ENCODE measurements around the gene NAE1.
"Not testable (repeated sequence)": the region's sequence is repeated elsewhere in the genome, so short reads cannot be mapped to it uniquely, and the experiment has no call there.

Gene NAE1

DNA sequence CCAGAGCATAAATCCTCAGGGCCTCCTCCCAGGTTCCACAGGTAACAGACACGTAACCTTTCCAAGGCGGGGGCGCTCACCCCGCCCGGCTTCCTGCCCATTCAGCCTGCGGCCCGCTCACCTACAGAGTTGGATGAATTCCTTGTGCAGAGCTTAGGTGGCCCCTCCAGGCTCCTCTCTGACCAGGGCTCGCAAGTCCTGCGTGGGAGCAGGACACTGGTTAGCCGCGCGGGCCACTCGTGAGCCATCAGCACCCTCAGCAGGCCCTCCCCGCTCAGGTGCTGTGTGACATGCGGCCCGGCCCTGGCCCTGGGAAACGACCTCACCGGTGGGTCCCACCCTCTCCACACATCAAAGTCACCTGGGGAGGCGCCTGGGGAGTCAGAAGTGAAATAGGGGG, 29.9 kb downstream of the NAE1 start:
- DNase-seq: no peak

DNA sequence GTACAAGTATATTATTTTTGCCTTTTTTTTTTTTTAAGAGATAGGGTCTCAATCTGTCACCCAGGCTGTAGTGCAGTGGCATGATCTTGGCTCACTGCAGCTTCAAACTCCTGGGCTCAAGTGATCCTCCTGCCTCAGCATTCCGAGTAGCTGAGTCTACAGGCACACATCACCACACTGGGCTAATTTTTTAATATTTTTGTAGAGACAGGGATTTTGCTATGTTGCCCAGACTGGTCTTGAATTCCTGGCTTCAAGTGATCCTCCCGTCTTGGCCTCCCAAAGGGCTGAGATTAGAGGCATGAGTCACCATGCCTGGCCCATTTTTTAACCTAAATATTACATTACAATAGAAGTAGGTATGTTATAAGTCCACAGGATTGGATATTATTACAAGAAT, 32.6 kb downstream of the NAE1 start:
- DNase-seq: no peak

DNA sequence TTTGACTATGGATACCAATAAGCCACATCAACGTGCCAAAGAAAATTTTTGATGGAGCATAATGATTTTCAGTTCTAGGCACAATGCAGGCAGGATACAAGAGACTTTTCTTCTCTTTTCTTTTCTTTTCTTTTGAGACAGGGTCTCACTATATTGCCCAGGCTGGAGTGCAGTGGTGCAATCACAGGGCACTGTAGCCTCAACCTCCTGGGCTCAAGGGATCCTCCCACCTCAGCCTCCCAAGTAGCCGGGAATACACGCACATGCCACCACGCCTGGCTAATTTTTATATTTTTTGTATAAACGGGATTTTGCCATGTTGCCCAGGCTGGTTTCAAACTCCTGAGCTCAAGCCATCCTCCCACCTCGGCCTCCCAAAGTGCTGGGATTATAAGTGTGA, 36.8 kb downstream of the NAE1 start:
- not testable (repeated sequence) for DNase-seq

DNA sequence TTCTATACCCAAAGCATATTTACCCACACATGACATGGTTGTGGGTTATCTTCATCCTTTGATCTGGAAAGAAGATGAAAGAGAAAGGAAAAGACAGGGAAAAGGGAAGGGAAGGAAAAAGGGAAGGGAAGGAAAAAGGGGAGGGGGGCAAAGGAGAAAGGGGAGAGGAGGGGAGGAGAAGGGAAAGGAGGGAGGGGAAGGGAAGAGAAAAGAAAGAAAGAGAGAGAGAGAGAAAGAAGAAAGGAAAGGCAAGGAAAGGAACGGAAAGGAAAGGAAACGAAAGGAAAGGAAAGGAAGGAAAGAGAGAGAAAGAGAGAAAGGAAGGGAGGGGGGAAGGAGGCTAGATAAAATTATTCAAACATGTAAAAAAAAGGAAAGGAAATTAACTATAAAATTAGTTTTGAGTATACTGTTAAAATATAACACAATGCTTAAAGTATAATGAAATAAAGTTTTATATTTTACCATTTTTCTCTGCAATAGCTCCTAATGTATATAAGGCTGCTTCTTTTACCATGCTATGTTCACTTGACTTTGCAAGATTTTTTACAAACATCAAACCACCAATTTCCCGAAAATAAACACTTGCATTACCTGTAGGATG, 40.5 kb downstream of the NAE1 start:
- DNase-seq: no peak

DNA sequence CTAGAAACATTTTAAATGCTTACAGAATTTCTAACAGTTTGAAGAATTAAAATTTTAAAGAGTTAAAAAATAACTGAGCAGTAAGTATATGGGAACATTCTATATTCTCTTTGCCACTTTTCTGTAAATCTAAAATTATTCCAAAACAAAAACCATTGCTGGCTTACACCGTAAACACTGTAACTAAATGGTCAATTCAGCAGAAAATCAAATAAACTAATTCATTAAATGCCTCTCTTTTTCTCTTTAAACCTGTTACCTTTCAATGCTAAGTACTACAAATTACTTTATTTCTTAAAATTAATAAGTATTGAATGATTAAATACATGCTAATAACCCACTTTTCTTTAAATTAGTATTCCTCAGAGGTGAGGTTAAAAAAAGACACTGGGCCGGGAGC, 43.3 kb downstream of the NAE1 start:
- DNase-seq: no peak

DNA sequence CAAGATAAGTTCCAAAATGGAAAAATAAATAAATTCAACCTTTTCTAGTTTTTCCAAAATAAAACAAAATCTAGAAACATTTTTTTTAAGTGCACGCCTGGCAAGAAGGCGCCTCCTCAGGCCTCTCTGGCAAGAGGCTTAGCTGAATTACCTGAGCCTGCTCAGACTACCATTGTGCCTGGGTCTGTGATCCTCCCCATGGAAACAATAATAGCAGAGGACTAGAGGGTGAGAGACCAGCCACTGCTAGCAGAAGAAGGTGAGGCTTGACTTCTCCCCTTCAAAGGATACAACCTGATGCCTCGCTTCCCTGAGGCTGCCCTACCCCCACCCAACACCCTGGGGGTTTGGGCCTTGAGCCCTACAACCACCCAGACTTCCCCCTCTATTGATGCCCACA, 44.2 kb downstream of the NAE1 start:
- DNase-seq: no peak

DNA sequence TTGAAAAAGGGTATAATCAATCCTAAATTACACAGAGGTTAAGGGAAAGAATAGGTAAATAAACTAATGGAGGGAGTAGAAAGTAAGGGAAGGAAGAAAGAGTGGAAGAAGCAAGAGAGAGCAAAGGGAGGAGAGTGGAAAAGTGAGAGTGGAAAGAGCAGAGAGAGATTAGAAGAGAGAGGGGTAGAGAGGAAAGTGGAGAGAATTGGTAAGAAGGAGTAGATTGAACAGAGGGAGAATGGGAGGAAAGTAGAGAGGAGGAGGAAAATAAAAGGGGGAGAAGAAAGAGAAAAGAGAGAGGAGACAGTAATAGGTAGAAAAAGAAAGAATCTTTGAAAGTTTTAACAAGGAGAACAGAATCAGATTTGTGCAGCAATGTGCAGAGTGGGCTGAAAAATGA, 54.3 kb downstream of the NAE1 start:
- DNase-seq: no peak

DNA sequence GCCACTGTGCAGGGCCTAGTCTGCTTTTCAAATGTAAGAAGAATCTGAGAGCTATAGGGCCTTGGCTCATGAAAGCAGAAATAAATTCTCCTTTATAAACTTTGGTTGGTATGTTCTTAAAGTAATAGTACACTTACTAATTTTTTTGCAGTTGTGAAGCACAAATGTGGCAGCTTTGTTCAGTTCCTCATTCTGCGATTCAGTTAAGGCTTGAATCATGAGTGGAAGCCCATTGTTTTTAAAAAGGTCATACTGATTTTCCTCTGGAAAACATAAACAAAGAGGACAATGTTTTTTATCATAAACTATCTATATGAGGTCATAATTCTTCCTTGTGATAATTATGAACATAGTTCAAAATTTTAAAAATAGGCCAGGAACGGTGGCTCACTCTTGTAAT, 55.8 kb downstream of the NAE1 start:
- no peak for DNase-seq

DNA sequence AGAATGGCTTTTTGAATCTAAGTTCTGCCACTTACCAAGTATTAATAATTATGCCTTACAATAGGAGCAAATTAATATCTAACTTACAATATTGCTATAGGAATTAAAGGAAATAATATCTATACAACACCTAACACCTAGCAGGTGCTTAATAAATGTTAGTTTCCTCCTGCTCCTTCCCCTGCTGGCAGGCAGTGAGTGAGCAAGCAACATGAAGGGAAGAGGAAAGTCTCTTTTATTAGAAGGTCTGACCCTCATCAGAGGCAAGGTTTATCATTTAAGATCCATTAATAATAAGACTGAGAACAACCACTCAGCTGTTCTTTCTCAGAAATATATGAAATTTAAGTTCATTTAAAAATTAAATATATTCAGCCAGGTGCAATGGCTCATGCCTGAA, 72.7 kb downstream of the NAE1 start:
- DNase-seq: no peak

DNA sequence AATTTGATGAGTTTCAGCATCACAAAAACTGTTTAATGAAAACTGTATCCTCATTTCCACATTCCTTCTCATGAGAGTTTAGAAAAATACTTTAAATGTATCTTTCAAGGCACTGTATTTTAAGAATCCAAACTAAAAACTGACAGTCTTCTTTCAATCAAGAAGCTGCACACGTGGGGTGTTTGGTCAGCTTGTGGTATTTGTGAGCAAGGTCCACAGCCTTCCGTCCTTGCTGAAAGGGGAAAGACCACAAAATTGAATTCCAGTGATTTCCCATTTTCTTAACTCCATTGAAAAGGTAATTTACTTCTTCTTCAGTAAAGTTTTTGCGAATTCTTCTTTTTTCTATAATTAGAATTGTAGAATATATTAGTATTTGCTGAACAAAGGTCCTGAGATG, 76.0 kb downstream of the NAE1 start:
- no peak for DNase-seq

DNA sequence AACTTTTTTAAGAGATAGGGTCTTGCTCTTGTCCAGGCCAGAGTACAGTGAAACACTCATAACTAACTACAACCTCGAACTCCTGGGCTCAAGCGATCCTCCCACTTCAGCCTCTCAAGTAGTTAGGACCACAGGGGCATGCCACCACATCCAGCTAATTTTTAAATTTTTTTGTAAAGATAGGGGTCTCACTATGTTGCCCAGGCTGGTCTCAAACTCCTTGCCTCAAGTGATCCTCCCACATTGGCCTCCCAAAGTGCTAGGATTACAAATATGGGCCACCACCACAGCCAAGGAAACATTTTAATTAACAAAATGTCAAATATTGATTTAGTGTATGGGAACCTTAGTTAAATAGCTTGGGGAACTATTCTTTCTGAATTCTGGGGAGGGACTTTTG, 76.6 kb downstream of the NAE1 start:
- DNase-seq: no peak

DNA sequence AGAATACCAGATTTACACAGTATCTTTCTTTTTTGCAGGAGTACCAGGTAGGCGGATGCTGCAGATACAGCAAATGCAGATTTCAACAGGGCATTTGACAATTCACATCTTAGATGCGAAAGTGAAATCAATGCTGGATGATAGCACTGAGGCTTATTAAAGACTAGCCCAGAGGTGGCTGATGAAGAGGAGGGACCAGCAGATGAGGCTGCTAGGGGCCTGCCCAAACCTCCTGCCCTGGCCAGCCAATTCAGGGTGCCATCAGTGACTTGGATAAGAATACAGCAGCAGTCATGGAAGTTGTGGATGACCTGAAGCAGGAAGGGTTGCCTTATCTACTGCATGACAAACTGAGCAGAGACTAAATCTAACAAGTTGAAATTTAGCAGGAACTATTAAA, 77.8 kb downstream of the NAE1 start:
- DNase-seq: no peak

Data from CD4-positive, alpha-beta T cell treated with Interleukin-4 for 1 hour (primary cell).